Endothelial cell of umbilical vein (primary cell): ENCODE measurements around the gene RNF121. TPM values are rescaled to one million over a fixed set of nuclear protein-coding genes. Genes with fewer than 3 reads are reported as not detected.
A peak's percentile ranks its signal among the peaks of the same experiment; 100 is the strongest.

Source experiments
- BruUV-seq: library from RNA; stranded (reverse); fragments of 400-500 nt; replicated peaks from 2 replicates; lab custom pipeline; 2021; lab: Mats Ljungman, UMichigan
- CTCF ChIA-PET: fragments of 300-600, 350-600 bp; sonication (Branson Sonifier 250); formaldehyde crosslinking; loops from one replicate; lab custom pipeline; 2021; ENCODE audit warnings: antibody characterized with exemption, inconsistent platforms; lab: Charles Lee
- POLR2A ChIA-PET: fragments of 300-600, 350-600 bp; sonication (Branson Sonifier 250); formaldehyde crosslinking; loops from one replicate; lab custom pipeline; 2021; ENCODE audit warnings: antibody characterized with exemption, inconsistent platforms; lab: Charles Lee
- DNase-seq: peaks from one replicate; pipeline ENCODE4 v3.0.0-alpha.2; 2011; ENCODE audit warnings: low read depth, low spot score
- FAIRE-seq: peaks from 2 replicates; lab custom pipeline; 2011; peaks lifted over from hg19 to GRCh38; lab: Jason Lieb, UNC
- H2AFZ ChIP-seq: 2 replicates; pipeline ENCODE4 v1.6.0; 2012; ENCODE audit warnings: low read depth, low read length, control low read depth, inconsistent platforms
- H3K27ac ChIP-seq: 2 replicates; pipeline ENCODE4 v1.5.1; 2011; ENCODE audit warnings: low read depth, mild to moderate bottlenecking, control low read depth, low read length, moderate library complexity; ENCODE audit not compliant: insufficient read depth
- H3K27me3 ChIP-seq, 2 experiments: 2 replicates each; pipeline versions ENCODE4 v1.6.0 to v1.6.1; 2011; ENCODE audit warnings: low read length in 2 of 2, mixed read lengths in 1 of 2; ENCODE audit not compliant: control insufficient read depth in 2 of 2, insufficient read depth in 2 of 2
- H3K36me3 ChIP-seq, 2 experiments: 2 replicates in 1 of 2; 3 replicates in 1 of 2; pipeline ENCODE4 v1.5.1; 2011; ENCODE audit warnings: low read length in 2 of 2, mild to moderate bottlenecking in 1 of 2, moderate library complexity in 1 of 2; ENCODE audit not compliant: control insufficient read depth in 2 of 2, insufficient read depth in 2 of 2; ENCODE audit errors: extremely low read depth in 1 of 2
- H3K4me1 ChIP-seq: 3 replicates; pipeline ENCODE4 v1.5.1; 2011; ENCODE audit warnings: mild to moderate bottlenecking, low read length; ENCODE audit not compliant: control insufficient read depth, insufficient read depth; ENCODE audit errors: extremely low read depth
- H3K4me2 ChIP-seq: 2 replicates; pipeline ENCODE4 v1.6.1; 2011; ENCODE audit warnings: low read length, control low read depth, mixed read lengths; ENCODE audit not compliant: insufficient read depth
- H3K4me3 ChIP-seq, 3 experiments: fragments of 200-600 bp in 1 of 3; sonication (generic), shearing (Covaris generic) in 1 of 3; replicated peaks in 1 of 3; 2 replicates each; pipeline ENCODE4 v1.5.1; 2011 to 2016; ENCODE audit warnings: control low read depth in 3 of 3, low read length in 3 of 3, mild to moderate bottlenecking in 2 of 3, inconsistent platforms in 1 of 3, low read depth in 1 of 3, moderate library complexity in 1 of 3; ENCODE audit not compliant: insufficient read depth in 1 of 3
- H3K79me2 ChIP-seq: 2 replicates; pipeline ENCODE4 v1.6.0; 2012; ENCODE audit warnings: low read length, inconsistent platforms; ENCODE audit not compliant: control insufficient read depth, insufficient read depth
- H3K9ac ChIP-seq: replicated peaks from 2 replicates; pipeline ENCODE3; 2011; ENCODE audit warnings: low read length, control low read depth; ENCODE audit not compliant: insufficient read depth; ENCODE audit errors: extremely low read depth
- H3K9me1 ChIP-seq: replicated peaks from 3 replicates; pipeline ENCODE4 v1.6.0; 2011; ENCODE audit warnings: mild to moderate bottlenecking, low read length; ENCODE audit not compliant: control insufficient read depth, insufficient read depth; ENCODE audit errors: extremely low read depth
- H3K9me3 ChIP-seq: replicated peaks from 2 replicates; pipeline ENCODE4 v1.5.1; 2012; ENCODE audit warnings: low read length, inconsistent platforms; ENCODE audit not compliant: control insufficient read depth, insufficient read depth
- H4K20me1 ChIP-seq: replicated peaks from 2 replicates; pipeline ENCODE3; 2011; ENCODE audit warnings: mild to moderate bottlenecking, low read length; ENCODE audit not compliant: control insufficient read depth, insufficient read depth; ENCODE audit errors: extremely low read depth
- CTCF ChIP-seq, 2 donors: IDR thresholded peaks; 1 replicate in 1 of 2; 2 replicates in 1 of 2; pipeline ENCODE4 v1.5.1; 2011; ENCODE audit warnings: low read length in 2 of 2, mild to moderate bottlenecking in 2 of 2, moderate library complexity in 2 of 2, control low read depth in 1 of 2, inconsistent platforms in 1 of 2, low read depth in 1 of 2; ENCODE audit not compliant: insufficient read depth in 1 of 2; ENCODE audit errors: extremely low read depth in 1 of 2
- EZH2 ChIP-seq: IDR thresholded peaks from 2 replicates; pipeline ENCODE4 v1.6.1; 2012; ENCODE audit warnings: borderline replicate concordance, low read depth, mild to moderate bottlenecking, moderate library complexity, low read length, inconsistent platforms; ENCODE audit not compliant: severe bottlenecking
- FOS ChIP-seq: IDR thresholded peaks from 2 replicates; pipeline ENCODE4 v1.6.1; 2011; ENCODE audit warnings: mild to moderate bottlenecking, low read length, moderate library complexity, borderline replicate concordance; ENCODE audit not compliant: insufficient read depth
- GATA2 ChIP-seq: IDR thresholded peaks from 2 replicates; pipeline ENCODE4 v1.7.0; 2011; ENCODE audit warnings: low read depth, mild to moderate bottlenecking, moderate library complexity, mixed read lengths, low read length; ENCODE audit not compliant: insufficient read length, insufficient read depth
- JUN ChIP-seq: IDR thresholded peaks from 2 replicates; pipeline ENCODE4 v1.6.1; 2011; ENCODE audit warnings: borderline replicate concordance, low read depth; ENCODE audit not compliant: insufficient read length, insufficient read depth
- MAX ChIP-seq: IDR thresholded peaks from 2 replicates; pipeline ENCODE4 v1.6.1; 2011; ENCODE audit not compliant: insufficient read depth, insufficient read length
- MYC ChIP-seq: IDR thresholded peaks from one replicate; pipeline ENCODE4 v1.6.1; 2011; ENCODE audit warnings: mild to moderate bottlenecking, low read depth, low read length
- POLR2A ChIP-seq: IDR thresholded peaks from 2 replicates; pipeline ENCODE4 v1.6.1; 2012; ENCODE audit warnings: low read depth, mild to moderate bottlenecking, control low read depth, low read length
- POLR2AphosphoS5 ChIP-seq: IDR thresholded peaks from 2 replicates; pipeline ENCODE4 v1.6.1; 2012; ENCODE audit warnings: low read depth, mild to moderate bottlenecking, control low read depth, low read length, moderate library complexity; ENCODE audit not compliant: insufficient read depth
- dilution Hi-C: fragments of 300-500 bp; cut with MboI; formaldehyde crosslinking; loops from one replicate; pipeline ENCODE4 v1.15.0; 2019; ENCODE audit warnings: low sequenced_read_pairs; ENCODE audit not compliant: extremely low pct_ligation_motif_present
- intact Hi-C: fragments of 100-400 bp; cut with micrococcal nuclease; formaldehyde crosslinking; loops from one replicate; pipeline ENCODE4 v1.10.0; 2022
- polyA plus RNA-seq, 4 experiments: library from polyadenylated mRNA; depleted of rRNA in 3 of 4; stranded (reverse) in 3 of 4; unstranded in 1 of 4; fragments of >200 nt; gene quantifications; 2 replicates each; pipeline versions ENCODE4 v1.2.1 to v1.2.3, GENCODE V29; 2011 to 2012; ENCODE audit warnings: missing spikeins in 1 of 4
- total RNA-seq: library from RNA; stranded (reverse); gene quantifications from 2 replicates; pipeline ENCODE4 v1.2.3, GENCODE V29; 2021

RNF121 gene
- total and polyA plus RNA-seq, 2 donors (not counting 3 experiments of a cell fraction or from before 2014, with no cell fraction given) = 61.4 to 99.9 TPM

GRCh38 chr11:71929491-71929890 is 645 bp downstream of the RNF121 start:
- Histone ChIP-seq H3K36me3 (no peaks in the 10 kb centered on the region), H3K79me2 (peaks cover 67% of the 10 kb centered on the region), H3K9me3 (no peaks in the 10 kb centered on the region), H3K9ac (peak overlapping the region; percentile 97), H3K4me3 (peak overlapping the region; percentile 63 to 95 (median 78)), H3K9me1 (no peaks in the 10 kb centered on the region), H3K27ac (peak overlapping the region; percentile 51), H3K4me2 (peak overlapping the region; percentile 75), H3K4me1 (peaks cover 58% of the 10 kb centered on the region), H2AFZ (no peak overlapping the region), H3K27me3 (no peaks in the 10 kb centered on the region), H4K20me1 (no peaks in the 10 kb centered on the region)
- POLR2A ChIA-PET = interaction anchor here (0.7 to 2.3 kb wide), 4 partner anchors 14 to 183 kb away, joined by 3 to 17 read pairs (median 3); partner anchors contain the start of gene ANAPC15
- DNase-seq = no peak
- TSS peak; percentile 15 for BruUV-seq
- FAIRE-seq = no peak
- intact Hi-C loops = loop anchor here (2.0 kb wide), 1 partner anchor 183 kb away; the partner anchor contains the start of gene ANAPC15
- dilution Hi-C loops = no loop called here
- TF ChIP-seq JUN (no peak), POLR2A (no peak), POLR2AphosphoS5 (no peak), MYC (no peak), GATA2 (no peak), FOS (no peak), MAX (no peak), CTCF (IDR thresholded peaks at IDR 0.05; ENCODE audit: extremely low read depth in 1 of 2, insufficient read depth in 1 of 2, low read depth in 1 of 2, low read length in 2 of 2) (no peak), EZH2 (no peak)
- CTCF ChIA-PET = interaction anchor here (0.7 to 2.1 kb wide), 8 partner anchors 9 to 129 kb away, joined by 3 to 14 read pairs (median 4); no protein-coding TSS in a partner anchor
